ENCODE data around the gene BMAL1. TPM values are rescaled to one million over a fixed set of nuclear protein-coding genes. Genes with fewer than 3 reads are reported as not detected.
A peak's percentile ranks its signal among the peaks of the same experiment; 100 is the strongest.
"Not testable (repeated sequence)": the region's sequence is repeated elsewhere in the genome, so short reads cannot be mapped to it uniquely, and the experiment has no call there.

BMAL1 gene
- total RNA-seq, 2 experiments from 2014 or later = 20.2 to 24.8 TPM

- no peak for DNase-seq
- ChIA-PET POLR2A (no interaction called here), CTCF (interaction anchor here (1.3 to 2.2 kb wide), 3 partner anchors 94 to 136 kb away, joined by 9 to 13 read pairs (median 9); no protein-coding TSS in a partner anchor)
- intact Hi-C loops (cut with micrococcal nuclease) = no loop called here
- Mint-ChIP-seq H3K36me3 (no peaks in the 10 kb centered on the region), H3K9me3 (no peaks in the 10 kb centered on the region), H3K4me1 (ENCODE audit: low read depth) (no peaks in the 10 kb centered on the region), H3K27me3 (peaks cover 12% of the 10 kb centered on the region), H3K27ac (no peak overlapping the region), H3K4me3 (no peak overlapping the region)
Observed at GRCh38 chr11:13249177-13249576, 28.4 kb upstream of the BMAL1 start.

GRCh38 chr11:13249992-13250391, 27.6 kb upstream of the BMAL1 start:
- no peaks in the 10 kb centered on the region for H3K9me3 Mint-ChIP-seq
- no peak overlapping the region for H3K27ac Mint-ChIP-seq
- no peaks in the 10 kb centered on the region for H3K4me1 Mint-ChIP-seq (ENCODE audit: low read depth)
- H3K27me3 Mint-ChIP-seq = peaks cover 6% of the 10 kb centered on the region
- ChIA-PET POLR2A (no interaction called here), CTCF (interaction anchor here (0.6 to 2.2 kb wide), 9 partner anchors 12 to 135 kb away, joined by 3 to 16 read pairs (median 5); no protein-coding TSS in a partner anchor)
- H3K36me3 Mint-ChIP-seq = no peaks in the 10 kb centered on the region
- DNase-seq = no peak
- intact Hi-C loops (cut with micrococcal nuclease) = loop anchor here (1.0 kb wide), 1 partner anchor 94 kb away; no protein-coding TSS in a partner anchor
- H3K4me3 Mint-ChIP-seq = no peak overlapping the region

GRCh38 chr11:13251966-13252365, 25.6 kb upstream of the BMAL1 start:
- Mint-ChIP-seq H3K36me3 (no peaks in the 10 kb centered on the region), H3K27ac (no peak overlapping the region)
- CTCF ChIA-PET = interaction anchor here (1.7 kb wide), 1 partner anchor 91 kb away, joined by 8 read pairs; no protein-coding TSS in a partner anchor

GRCh38 chr11:13252438-13252837, 25.2 kb upstream of the BMAL1 start:
- POLR2A ChIA-PET = no interaction called here
- Mint-ChIP-seq H3K27ac (no peak overlapping the region), H3K4me3 (no peak overlapping the region), H3K27me3 (no peaks in the 10 kb centered on the region), H3K4me1 (ENCODE audit: low read depth) (no peaks in the 10 kb centered on the region), H3K9me3 (no peaks in the 10 kb centered on the region), H3K36me3 (no peaks in the 10 kb centered on the region)
- DNase-seq = no peak
- intact Hi-C loops (cut with micrococcal nuclease) = no loop called here
- CTCF ChIA-PET = interaction anchor here (1.7 kb wide), 1 partner anchor 91 kb away, joined by 8 read pairs; no protein-coding TSS in a partner anchor

More at GRCh38 chr11:13251966-13252365, 25.6 kb upstream of the BMAL1 start:
- intact Hi-C loops (cut with micrococcal nuclease) = no loop called here
- Mint-ChIP-seq H3K9me3 (no peaks in the 10 kb centered on the region), H3K4me3 (no peak overlapping the region), H3K27me3 (no peaks in the 10 kb centered on the region), H3K4me1 (ENCODE audit: low read depth) (no peaks in the 10 kb centered on the region)
- POLR2A ChIA-PET = no interaction called here
- no peak for DNase-seq

- H3K4me3 Mint-ChIP-seq = no peak overlapping the region
- no peaks in the 10 kb centered on the region for H3K36me3 Mint-ChIP-seq
- ChIA-PET POLR2A (no interaction called here), CTCF (interaction anchor here (1.0 to 3.4 kb wide), 3 partner anchors 30 to 292 kb away, joined by 3 to 11 read pairs (median 3); no protein-coding TSS in a partner anchor)
- H3K27me3 Mint-ChIP-seq = no peaks in the 10 kb centered on the region
- H3K27ac Mint-ChIP-seq = no peak overlapping the region
- peaks cover 20% of the 10 kb centered on the region for H3K4me1 Mint-ChIP-seq (ENCODE audit: low read depth)
- intact Hi-C loops (cut with micrococcal nuclease) = no loop called here
- DNase-seq = no peak
- H3K9me3 Mint-ChIP-seq = no peaks in the 10 kb centered on the region
Observed at GRCh38 chr11:13256216-13256615, 21.4 kb upstream of the BMAL1 start.

- intact Hi-C loops (cut with micrococcal nuclease); DNase-seq; POLR2A ChIA-PET; H3K27ac Mint-ChIP-seq; H3K4me3 Mint-ChIP-seq; H3K36me3 Mint-ChIP-seq; H3K9me3 Mint-ChIP-seq; H3K27me3 Mint-ChIP-seq: not testable (repeated sequence)
- peaks cover 20% of the 10 kb centered on the region for H3K4me1 Mint-ChIP-seq (ENCODE audit: low read depth)
- CTCF ChIA-PET = interaction anchor here (1.0 to 3.4 kb wide), 4 partner anchors 77 to 294 kb away, joined by 3 to 11 read pairs (median 5); no protein-coding TSS in a partner anchor
Observed at GRCh38 chr11:13258061-13258460, 19.5 kb upstream of the BMAL1 start.

- DNase-seq = no peak
- intact Hi-C loops (cut with micrococcal nuclease) = no loop called here
- H3K4me3 Mint-ChIP-seq = no peak overlapping the region
- no peaks in the 10 kb centered on the region for H3K36me3 Mint-ChIP-seq
- no peak overlapping the region for H3K27ac Mint-ChIP-seq
- no peaks in the 10 kb centered on the region for H3K9me3 Mint-ChIP-seq
- no peaks in the 10 kb centered on the region for H3K27me3 Mint-ChIP-seq
- ChIA-PET POLR2A (no interaction called here), CTCF (no interaction called here)
- peaks cover 20% of the 10 kb centered on the region for H3K4me1 Mint-ChIP-seq (ENCODE audit: low read depth)
Observed at GRCh38 chr11:13258855-13259254, 18.7 kb upstream of the BMAL1 start.

GRCh38 chr11:13259374-13259773, 18.2 kb upstream of the BMAL1 start:
- DNase-seq = no peak
- Mint-ChIP-seq H3K4me3 (peak overlapping the region; percentile 2), H3K36me3 (no peaks in the 10 kb centered on the region), H3K27ac (no peak overlapping the region), H3K4me1 (ENCODE audit: low read depth) (peaks cover 20% of the 10 kb centered on the region), H3K27me3 (no peaks in the 10 kb centered on the region), H3K9me3 (no peaks in the 10 kb centered on the region)
- POLR2A ChIA-PET = no interaction called here
- intact Hi-C loops (cut with micrococcal nuclease) = no loop called here
- CTCF ChIA-PET = interaction anchor here (1.9 kb wide), 1 partner anchor 79 kb away, joined by 7 read pairs; no protein-coding TSS in a partner anchor

- Mint-ChIP-seq H3K27ac (no peak overlapping the region), H3K4me1 (ENCODE audit: low read depth) (peaks cover 20% of the 10 kb centered on the region), H3K27me3 (no peaks in the 10 kb centered on the region), H3K36me3 (no peaks in the 10 kb centered on the region), H3K9me3 (no peaks in the 10 kb centered on the region), H3K4me3 (no peak overlapping the region)
- ChIA-PET POLR2A (no interaction called here), CTCF (interaction anchor here (1.0 to 1.9 kb wide), 2 partner anchors 75 to 78 kb away, joined by 3 to 7 read pairs; no protein-coding TSS in a partner anchor)
- intact Hi-C loops (cut with micrococcal nuclease) = no loop called here
- DNase-seq = no peak
Observed at GRCh38 chr11:13260201-13260962, 17.2 kb upstream of the BMAL1 start.

GRCh38 chr11:13260963-13261588, 16.5 kb upstream of the BMAL1 start:
- intact Hi-C loops (cut with micrococcal nuclease) = no loop called here
- no peaks in the 10 kb centered on the region for H3K36me3 Mint-ChIP-seq
- no peaks in the 10 kb centered on the region for H3K27me3 Mint-ChIP-seq
- H3K4me1 Mint-ChIP-seq (ENCODE audit: low read depth) = peaks cover 20% of the 10 kb centered on the region
- CTCF ChIA-PET = interaction anchor here (1.0 to 1.9 kb wide), 3 partner anchors 22 to 77 kb away, joined by 3 to 7 read pairs (median 3); no protein-coding TSS in a partner anchor
- no peak for DNase-seq
- no peak overlapping the region for H3K27ac Mint-ChIP-seq
- POLR2A ChIA-PET = no interaction called here
- no peak overlapping the region for H3K4me3 Mint-ChIP-seq
- no peaks in the 10 kb centered on the region for H3K9me3 Mint-ChIP-seq

GRCh38 chr11:13261591-13262061, 16.0 kb upstream of the BMAL1 start:
- H3K27ac Mint-ChIP-seq = no peak overlapping the region
- POLR2A ChIA-PET = no interaction called here
- H3K27me3 Mint-ChIP-seq = no peaks in the 10 kb centered on the region
- H3K4me3 Mint-ChIP-seq = no peak overlapping the region
- DNase-seq = no peak
- CTCF ChIA-PET = interaction anchor here (1.0 to 1.9 kb wide), 2 partner anchors 23 to 76 kb away, joined by 3 to 7 read pairs; no protein-coding TSS in a partner anchor
- H3K36me3 Mint-ChIP-seq = no peaks in the 10 kb centered on the region
- H3K4me1 Mint-ChIP-seq (ENCODE audit: low read depth) = peaks cover 20% of the 10 kb centered on the region
- intact Hi-C loops (cut with micrococcal nuclease) = no loop called here
- no peaks in the 10 kb centered on the region for H3K9me3 Mint-ChIP-seq

GRCh38 chr11:13262096-13262495, 15.5 kb upstream of the BMAL1 start:
- ChIA-PET CTCF (interaction anchor here (1.0 kb wide), 1 partner anchor 23 kb away, joined by 3 read pairs; no protein-coding TSS in a partner anchor), POLR2A (interaction anchor here (1.7 kb wide), 1 partner anchor 17 kb away, joined by 4 read pairs; no protein-coding TSS in a partner anchor)
- DNase-seq = no peak
- H3K4me1 Mint-ChIP-seq (ENCODE audit: low read depth) = peaks cover 20% of the 10 kb centered on the region
- no peaks in the 10 kb centered on the region for H3K36me3 Mint-ChIP-seq
- H3K27me3 Mint-ChIP-seq = no peaks in the 10 kb centered on the region
- no peak overlapping the region for H3K4me3 Mint-ChIP-seq
- H3K27ac Mint-ChIP-seq = no peak overlapping the region
- intact Hi-C loops (cut with micrococcal nuclease) = no loop called here
- no peaks in the 10 kb centered on the region for H3K9me3 Mint-ChIP-seq
